HepG2 (cell line): ENCODE measurements around the gene NVL. TPM values are rescaled to one million over a fixed set of nuclear protein-coding genes. Genes with fewer than 3 reads are reported as not detected.
A peak's percentile ranks its signal among the peaks of the same experiment; 100 is the strongest.

Experiments used
- AGO2 ChIP-seq: fragments of 200-400 bp; formaldehyde crosslinking; optimal IDR thresholded peaks from 2 replicates; pipeline ENCODE3; 2017; ENCODE audit warnings: mild to moderate bottlenecking, low read depth, low read length, moderate library complexity
- CCDC6 ChIP-seq: sonication (generic); formaldehyde crosslinking; IDR thresholded peaks from 2 replicates; pipeline ENCODE4 v1.8.1; 2022; ENCODE audit warnings: mild to moderate bottlenecking, missing genetic modification reagents, moderate library complexity
- CENPX ChIP-seq: sonication (generic); formaldehyde crosslinking; IDR thresholded peaks from 2 replicates; pipeline ENCODE4 v1.9.0; 2021; ENCODE audit warnings: mild to moderate bottlenecking, missing genetic modification reagents, moderate library complexity
- CSRNP2 ChIP-seq: sonication (generic); formaldehyde crosslinking; conservative IDR thresholded peaks from 2 replicates; pipeline ENCODE4 v1.8.0; 2022; ENCODE audit warnings: low read depth, missing genetic modification reagents
- MYNN ChIP-seq: sonication (generic); formaldehyde crosslinking; IDR thresholded peaks from 2 replicates; pipeline ENCODE4 v1.4.0; 2020; ENCODE audit warnings: mild to moderate bottlenecking, low read depth, missing genetic modification reagents
- PCBP2 ChIP-seq: fragments of 200-400 bp; formaldehyde crosslinking; optimal IDR thresholded peaks from 2 replicates; pipeline ENCODE3; 2018; ENCODE audit warnings: low read length, low read depth; ENCODE audit not compliant: poor library complexity, severe bottlenecking
- PHF21A ChIP-seq: sonication (generic); formaldehyde crosslinking; IDR thresholded peaks from 2 replicates; pipeline ENCODE4 v1.5.0; 2020; ENCODE audit warnings: mild to moderate bottlenecking, missing genetic modification reagents
- RAD21 ChIP-seq: fragments of 450-650 bp; formaldehyde crosslinking; IDR thresholded peaks from 2 replicates; pipeline ENCODE4 v1.5.0; 2020; ENCODE audit warnings: mild to moderate bottlenecking
- SRSF9 ChIP-seq: fragments of 200-400 bp; formaldehyde crosslinking; IDR thresholded peaks from 2 replicates; pipeline ENCODE4 v1.6.1; 2018; ENCODE audit warnings: borderline replicate concordance, mild to moderate bottlenecking, low read depth, low read length; ENCODE audit not compliant: insufficient read depth, poor library complexity, severe bottlenecking
- ZNF17 ChIP-seq: sonication (generic); formaldehyde crosslinking; IDR thresholded peaks from 2 replicates; pipeline ENCODE4 v1.5.0; 2020; ENCODE audit warnings: mild to moderate bottlenecking, missing genetic modification reagents
- ZNF674 ChIP-seq: sonication (generic); formaldehyde crosslinking; IDR thresholded peaks from 2 replicates; pipeline ENCODE4 v1.5.0; 2020; ENCODE audit warnings: low read depth, mild to moderate bottlenecking, missing genetic modification reagents
- ZNF746 ChIP-seq: sonication (generic); formaldehyde crosslinking; IDR thresholded peaks from 2 replicates; pipeline ENCODE4 v1.8.0; 2022; ENCODE audit warnings: mild to moderate bottlenecking, missing genetic modification reagents
- ZNF800 ChIP-seq: sonication (generic); formaldehyde crosslinking; IDR thresholded peaks from 2 replicates; pipeline ENCODE4 v1.4.0; 2020; ENCODE audit warnings: missing genetic modification reagents
- ZSCAN9 ChIP-seq: IDR thresholded peaks from 2 replicates; pipeline ENCODE4 v1.6.1; 2016; ENCODE audit warnings: borderline replicate concordance
- polyA plus RNA-seq, 8 experiments: library from polyadenylated mRNA; depleted of rRNA in 3 of 8; stranded (reverse) in 7 of 8; unstranded in 1 of 8; fragments of >200 nt; fragmentation: Illumina TruSeq in 4 of 8; extraction: Trizol in 4 of 8; gene quantifications; 2 replicates each; pipeline versions ENCODE4 v1.2.1 to v1.2.3, GENCODE V29; 2011 to 2016; ENCODE audit warnings: low read depth in 4 of 8, missing spikeins in 1 of 8, mixed read lengths in 1 of 8; ENCODE audit not compliant: insufficient read depth in 1 of 8
- total RNA-seq, 5 experiments: library from RNA; depleted of rRNA; stranded (reverse); fragments of >200 nt; fragmentation: Illumina TruSeq; extraction: Trizol; gene quantifications; 2 replicates each; pipeline ENCODE4 v1.2.3, GENCODE V29; 2016; ENCODE audit warnings: low read depth in 1 of 5
- TF ChIP-seq, protein P1 (sequence below): sonication (generic); formaldehyde crosslinking; conservative IDR thresholded peaks from 2 replicates; pipeline ENCODE4 v1.4.0; 2020; ENCODE audit warnings: missing genetic modification reagents
- TF ChIP-seq, protein P2 (sequence below): sonication (generic); formaldehyde crosslinking; IDR thresholded peaks from 2 replicates; pipeline ENCODE4 v1.5.1; 2020; ENCODE audit warnings: missing genetic modification reagents, mild to moderate bottlenecking, borderline replicate concordance
- TF ChIP-seq, protein P3 (sequence below): sonication (generic); formaldehyde crosslinking; IDR thresholded peaks from 2 replicates; pipeline ENCODE4 v1.5.1; 2020; ENCODE audit warnings: missing genetic modification reagents, mild to moderate bottlenecking, borderline replicate concordance

Gene NVL
- total and polyA plus RNA-seq, 2 of the 13 experiments (the other 11 are each of a cell fraction or from before 2014, with no cell fraction given) = 8.3 to 21.0 TPM

GRCh38 chr1:224356685-224357625 lies 27.0 kb upstream of the NVL start, which contains the start of gene CNIH4 (continued):
- TF ChIP-seq PCBP2 (no peak), AGO2 (peak; percentile 63), ZNF17 (CRISPR knock-in tag) (no peak), ZNF800 (no peak), SRSF9 (no peak), ZNF674 (CRISPR knock-in tag) (no peak), ZSCAN9 (CRISPR knock-in tag) (peak; percentile 50; the same call in 1 of the 2 replicates), ZNF746 (CRISPR knock-in tag) (peak; percentile 67; the same call in 1 of the 2 replicates), CSRNP2 (no peak), CCDC6 (no peak), PHF21A (CRISPR knock-in tag) (0 out of 2 replicates have a peak, but pooled peaks have one; percentile 22), RAD21 (CRISPR knock-in tag) (peak; percentile 50; the same call in 1 of the 2 replicates), MYNN (CRISPR knock-in tag) (no peak), CENPX (CRISPR knock-in tag) (no peak)
- TF ChIP-seq, protein P1, sequence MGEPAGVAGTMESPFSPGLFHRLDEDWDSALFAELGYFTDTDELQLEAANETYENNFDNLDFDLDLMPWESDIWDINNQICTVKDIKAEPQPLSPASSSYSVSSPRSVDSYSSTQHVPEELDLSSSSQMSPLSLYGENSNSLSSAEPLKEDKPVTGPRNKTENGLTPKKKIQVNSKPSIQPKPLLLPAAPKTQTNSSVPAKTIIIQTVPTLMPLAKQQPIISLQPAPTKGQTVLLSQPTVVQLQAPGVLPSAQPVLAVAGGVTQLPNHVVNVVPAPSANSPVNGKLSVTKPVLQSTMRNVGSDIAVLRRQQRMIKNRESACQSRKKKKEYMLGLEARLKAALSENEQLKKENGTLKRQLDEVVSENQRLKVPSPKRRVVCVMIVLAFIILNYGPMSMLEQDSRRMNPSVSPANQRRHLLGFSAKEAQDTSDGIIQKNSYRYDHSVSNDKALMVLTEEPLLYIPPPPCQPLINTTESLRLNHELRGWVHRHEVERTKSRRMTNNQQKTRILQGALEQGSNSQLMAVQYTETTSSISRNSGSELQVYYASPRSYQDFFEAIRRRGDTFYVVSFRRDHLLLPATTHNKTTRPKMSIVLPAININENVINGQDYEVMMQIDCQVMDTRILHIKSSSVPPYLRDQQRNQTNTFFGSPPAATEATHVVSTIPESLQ (CRISPR knock-in tag) = 0 out of 2 replicates have a peak, but pooled peaks have one; percentile 69
- TF ChIP-seq, protein P2, sequence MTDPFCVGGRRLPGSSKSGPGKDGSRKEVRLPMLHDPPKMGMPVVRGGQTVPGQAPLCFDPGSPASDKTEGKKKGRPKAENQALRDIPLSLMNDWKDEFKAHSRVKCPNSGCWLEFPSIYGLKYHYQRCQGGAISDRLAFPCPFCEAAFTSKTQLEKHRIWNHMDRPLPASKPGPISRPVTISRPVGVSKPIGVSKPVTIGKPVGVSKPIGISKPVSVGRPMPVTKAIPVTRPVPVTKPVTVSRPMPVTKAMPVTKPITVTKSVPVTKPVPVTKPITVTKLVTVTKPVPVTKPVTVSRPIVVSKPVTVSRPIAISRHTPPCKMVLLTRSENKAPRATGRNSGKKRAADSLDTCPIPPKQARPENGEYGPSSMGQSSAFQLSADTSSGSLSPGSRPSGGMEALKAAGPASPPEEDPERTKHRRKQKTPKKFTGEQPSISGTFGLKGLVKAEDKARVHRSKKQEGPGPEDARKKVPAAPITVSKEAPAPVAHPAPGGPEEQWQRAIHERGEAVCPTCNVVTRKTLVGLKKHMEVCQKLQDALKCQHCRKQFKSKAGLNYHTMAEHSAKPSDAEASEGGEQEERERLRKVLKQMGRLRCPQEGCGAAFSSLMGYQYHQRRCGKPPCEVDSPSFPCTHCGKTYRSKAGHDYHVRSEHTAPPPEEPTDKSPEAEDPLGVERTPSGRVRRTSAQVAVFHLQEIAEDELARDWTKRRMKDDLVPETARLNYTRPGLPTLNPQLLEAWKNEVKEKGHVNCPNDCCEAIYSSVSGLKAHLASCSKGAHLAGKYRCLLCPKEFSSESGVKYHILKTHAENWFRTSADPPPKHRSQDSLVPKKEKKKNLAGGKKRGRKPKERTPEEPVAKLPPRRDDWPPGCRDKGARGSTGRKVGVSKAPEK (CRISPR knock-in tag) = no peak
- TF ChIP-seq, protein P3, sequence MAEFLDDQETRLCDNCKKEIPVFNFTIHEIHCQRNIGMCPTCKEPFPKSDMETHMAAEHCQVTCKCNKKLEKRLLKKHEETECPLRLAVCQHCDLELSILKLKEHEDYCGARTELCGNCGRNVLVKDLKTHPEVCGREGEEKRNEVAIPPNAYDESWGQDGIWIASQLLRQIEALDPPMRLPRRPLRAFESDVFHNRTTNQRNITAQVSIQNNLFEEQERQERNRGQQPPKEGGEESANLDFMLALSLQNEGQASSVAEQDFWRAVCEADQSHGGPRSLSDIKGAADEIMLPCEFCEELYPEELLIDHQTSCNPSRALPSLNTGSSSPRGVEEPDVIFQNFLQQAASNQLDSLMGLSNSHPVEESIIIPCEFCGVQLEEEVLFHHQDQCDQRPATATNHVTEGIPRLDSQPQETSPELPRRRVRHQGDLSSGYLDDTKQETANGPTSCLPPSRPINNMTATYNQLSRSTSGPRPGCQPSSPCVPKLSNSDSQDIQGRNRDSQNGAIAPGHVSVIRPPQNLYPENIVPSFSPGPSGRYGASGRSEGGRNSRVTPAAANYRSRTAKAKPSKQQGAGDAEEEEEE (CRISPR knock-in tag) = no peak
